Ishikawa (cell line): ENCODE results near the gene FAM184B.

Experiments used
- CEBPB ChIP-seq: IDR thresholded peaks from 2 replicates; pipeline ENCODE4 v1.6.1; 2012
- CREB1 ChIP-seq: IDR thresholded peaks from 2 replicates; pipeline ENCODE4 v1.6.1; 2012; ENCODE audit warnings: low read depth
- EP300 ChIP-seq: IDR thresholded peaks from 2 replicates; pipeline ENCODE4 v1.6.1; 2012; ENCODE audit warnings: borderline replicate concordance
- RAD21 ChIP-seq: IDR thresholded peaks from 2 replicates; pipeline ENCODE4 v1.6.1; 2012; ENCODE audit warnings: low read depth
- TAF1 ChIP-seq: IDR thresholded peaks from 2 replicates; pipeline ENCODE4 v1.6.1; 2012; ENCODE audit warnings: low read depth, mild to moderate bottlenecking
- TCF12 ChIP-seq: IDR thresholded peaks from 2 replicates; pipeline ENCODE4 v1.6.1; 2012; ENCODE audit warnings: low read depth
- TEAD4 ChIP-seq: IDR thresholded peaks from 2 replicates; pipeline ENCODE4 v1.6.1; 2012
- TF ChIP-seq, protein P1 (sequence below): IDR thresholded peaks from 2 replicates; pipeline ENCODE4 v1.6.1; 2012; ENCODE audit warnings: low read depth, mild to moderate bottlenecking
- TF ChIP-seq, protein P2 (sequence below): IDR thresholded peaks from 2 replicates; pipeline ENCODE4 v1.6.1; 2012
- TF ChIP-seq, protein P3 (sequence below): IDR thresholded peaks from 2 replicates; pipeline ENCODE4 v1.6.1; 2012

DNA sequence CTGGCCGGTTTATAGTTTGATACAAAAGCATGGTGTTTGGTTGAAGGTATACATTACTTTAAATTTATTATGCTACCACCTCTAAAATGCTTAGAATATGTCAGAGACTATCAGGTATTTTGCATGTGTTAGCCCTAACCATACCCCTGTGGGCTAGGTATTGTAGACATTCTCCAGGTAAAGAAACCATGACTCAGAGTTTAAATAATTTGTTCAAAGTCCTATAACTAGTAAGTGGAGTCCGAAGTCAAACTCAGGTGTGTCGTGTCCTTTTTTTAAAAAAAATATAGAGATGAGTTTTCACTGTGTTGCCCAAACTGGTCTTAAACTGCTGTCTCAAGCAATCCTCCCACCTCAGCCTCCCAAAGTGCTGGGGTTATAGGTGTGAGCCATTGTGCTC, 192.1 kb downstream of the FAM184B start:
- TF ChIP-seq TEAD4 = no peak
- TF ChIP-seq TCF12 = no peak
- TF ChIP-seq, protein P1, sequence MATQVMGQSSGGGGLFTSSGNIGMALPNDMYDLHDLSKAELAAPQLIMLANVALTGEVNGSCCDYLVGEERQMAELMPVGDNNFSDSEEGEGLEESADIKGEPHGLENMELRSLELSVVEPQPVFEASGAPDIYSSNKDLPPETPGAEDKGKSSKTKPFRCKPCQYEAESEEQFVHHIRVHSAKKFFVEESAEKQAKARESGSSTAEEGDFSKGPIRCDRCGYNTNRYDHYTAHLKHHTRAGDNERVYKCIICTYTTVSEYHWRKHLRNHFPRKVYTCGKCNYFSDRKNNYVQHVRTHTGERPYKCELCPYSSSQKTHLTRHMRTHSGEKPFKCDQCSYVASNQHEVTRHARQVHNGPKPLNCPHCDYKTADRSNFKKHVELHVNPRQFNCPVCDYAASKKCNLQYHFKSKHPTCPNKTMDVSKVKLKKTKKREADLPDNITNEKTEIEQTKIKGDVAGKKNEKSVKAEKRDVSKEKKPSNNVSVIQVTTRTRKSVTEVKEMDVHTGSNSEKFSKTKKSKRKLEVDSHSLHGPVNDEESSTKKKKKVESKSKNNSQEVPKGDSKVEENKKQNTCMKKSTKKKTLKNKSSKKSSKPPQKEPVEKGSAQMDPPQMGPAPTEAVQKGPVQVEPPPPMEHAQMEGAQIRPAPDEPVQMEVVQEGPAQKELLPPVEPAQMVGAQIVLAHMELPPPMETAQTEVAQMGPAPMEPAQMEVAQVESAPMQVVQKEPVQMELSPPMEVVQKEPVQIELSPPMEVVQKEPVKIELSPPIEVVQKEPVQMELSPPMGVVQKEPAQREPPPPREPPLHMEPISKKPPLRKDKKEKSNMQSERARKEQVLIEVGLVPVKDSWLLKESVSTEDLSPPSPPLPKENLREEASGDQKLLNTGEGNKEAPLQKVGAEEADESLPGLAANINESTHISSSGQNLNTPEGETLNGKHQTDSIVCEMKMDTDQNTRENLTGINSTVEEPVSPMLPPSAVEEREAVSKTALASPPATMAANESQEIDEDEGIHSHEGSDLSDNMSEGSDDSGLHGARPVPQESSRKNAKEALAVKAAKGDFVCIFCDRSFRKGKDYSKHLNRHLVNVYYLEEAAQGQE = no peak
- no peak for TF ChIP-seq EP300
- TF ChIP-seq RAD21 = no peak
- no peak for TF ChIP-seq CREB1
- no peak for TF ChIP-seq CEBPB
- TF ChIP-seq TAF1 = no peak
- TF ChIP-seq, protein P2, sequence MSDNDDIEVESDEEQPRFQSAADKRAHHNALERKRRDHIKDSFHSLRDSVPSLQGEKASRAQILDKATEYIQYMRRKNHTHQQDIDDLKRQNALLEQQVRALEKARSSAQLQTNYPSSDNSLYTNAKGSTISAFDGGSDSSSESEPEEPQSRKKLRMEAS = no peak
- TF ChIP-seq, protein P3, sequence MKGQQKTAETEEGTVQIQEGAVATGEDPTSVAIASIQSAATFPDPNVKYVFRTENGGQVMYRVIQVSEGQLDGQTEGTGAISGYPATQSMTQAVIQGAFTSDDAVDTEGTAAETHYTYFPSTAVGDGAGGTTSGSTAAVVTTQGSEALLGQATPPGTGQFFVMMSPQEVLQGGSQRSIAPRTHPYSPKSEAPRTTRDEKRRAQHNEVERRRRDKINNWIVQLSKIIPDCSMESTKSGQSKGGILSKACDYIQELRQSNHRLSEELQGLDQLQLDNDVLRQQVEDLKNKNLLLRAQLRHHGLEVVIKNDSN = no peak
